Measurements from ENCODE around the gene NPY4R2. TPM values are rescaled to one million over a fixed set of nuclear protein-coding genes. Genes with fewer than 3 reads are reported as not detected.
"Not testable (repeated sequence)": the region's sequence is repeated elsewhere in the genome, so short reads cannot be mapped to it uniquely, and the experiment has no call there.

Gene NPY4R2
- total RNA-seq, 3 donors from 2014 or later, result not detected

- not testable (repeated sequence) for H3K9me3 Mint-ChIP-seq; H3K4me1 Mint-ChIP-seq (ENCODE audit: low read depth); H3K36me3 Mint-ChIP-seq (ENCODE audit: insufficient read depth); ATAC-seq; H3K4me3 Mint-ChIP-seq; DNase-seq; H3K27me3 Mint-ChIP-seq (ENCODE audit: low read depth)
Observed at GRCh38 chr10:47957158-47957557, 38.7 kb downstream of the NPY4R2 start.

- H3K4me1 Mint-ChIP-seq (ENCODE audit: low read depth); H3K9me3 Mint-ChIP-seq; H3K4me3 Mint-ChIP-seq; ATAC-seq; DNase-seq; H3K27me3 Mint-ChIP-seq (ENCODE audit: low read depth); H3K36me3 Mint-ChIP-seq (ENCODE audit: insufficient read depth): not testable (repeated sequence)
Observed at GRCh38 chr10:47959677-47960076, 41.2 kb downstream of the NPY4R2 start.

- not testable (repeated sequence) for ATAC-seq; H3K4me1 Mint-ChIP-seq (ENCODE audit: low read depth); H3K27me3 Mint-ChIP-seq (ENCODE audit: low read depth)
Observed at GRCh38 chr10:47960699-47961098, 42.2 kb downstream of the NPY4R2 start.

GRCh38 chr10:47962785-47963184, 44.3 kb downstream of the NPY4R2 start:
- not testable (repeated sequence) for H3K4me3 Mint-ChIP-seq; H3K36me3 Mint-ChIP-seq (ENCODE audit: insufficient read depth); DNase-seq; H3K27me3 Mint-ChIP-seq (ENCODE audit: low read depth); H3K4me1 Mint-ChIP-seq (ENCODE audit: low read depth); H3K9me3 Mint-ChIP-seq; ATAC-seq

More at GRCh38 chr10:47960699-47961098, 42.2 kb downstream of the NPY4R2 start:
- H3K4me3 Mint-ChIP-seq; H3K9me3 Mint-ChIP-seq; DNase-seq; H3K36me3 Mint-ChIP-seq (ENCODE audit: insufficient read depth): not testable (repeated sequence)

GRCh38 chr10:47964280-47965063, 46.0 kb downstream of the NPY4R2 start:
- not testable (repeated sequence) for ATAC-seq; H3K9me3 Mint-ChIP-seq; H3K4me1 Mint-ChIP-seq (ENCODE audit: low read depth); H3K36me3 Mint-ChIP-seq (ENCODE audit: insufficient read depth); DNase-seq; H3K27me3 Mint-ChIP-seq (ENCODE audit: low read depth); H3K4me3 Mint-ChIP-seq

- not testable (repeated sequence) for H3K27me3 Mint-ChIP-seq (ENCODE audit: low read depth); H3K4me1 Mint-ChIP-seq (ENCODE audit: low read depth); H3K9me3 Mint-ChIP-seq; ATAC-seq; H3K4me3 Mint-ChIP-seq; H3K36me3 Mint-ChIP-seq (ENCODE audit: insufficient read depth); DNase-seq
Observed at GRCh38 chr10:47968988-47969387, 50.5 kb downstream of the NPY4R2 start.

- not testable (repeated sequence) for ATAC-seq; H3K4me3 Mint-ChIP-seq; H3K36me3 Mint-ChIP-seq (ENCODE audit: insufficient read depth); H3K4me1 Mint-ChIP-seq (ENCODE audit: low read depth); DNase-seq; H3K27me3 Mint-ChIP-seq (ENCODE audit: low read depth); H3K9me3 Mint-ChIP-seq
Observed at GRCh38 chr10:47970047-47970446, 51.6 kb downstream of the NPY4R2 start.

- H3K4me3 Mint-ChIP-seq; DNase-seq; H3K9me3 Mint-ChIP-seq; H3K4me1 Mint-ChIP-seq (ENCODE audit: low read depth); ATAC-seq; H3K27me3 Mint-ChIP-seq (ENCODE audit: low read depth); H3K36me3 Mint-ChIP-seq (ENCODE audit: insufficient read depth): not testable (repeated sequence)
Observed at GRCh38 chr10:47971598-47971997, 53.1 kb downstream of the NPY4R2 start.

- not testable (repeated sequence) for DNase-seq; ATAC-seq; H3K4me3 Mint-ChIP-seq; H3K36me3 Mint-ChIP-seq (ENCODE audit: insufficient read depth); H3K27me3 Mint-ChIP-seq (ENCODE audit: low read depth); H3K4me1 Mint-ChIP-seq (ENCODE audit: low read depth); H3K9me3 Mint-ChIP-seq
Observed at GRCh38 chr10:47972077-47972476, 53.6 kb downstream of the NPY4R2 start.

Other genes with a start within 250 kb of the NPY4R2 start
- under 1 TPM; 0.05 to 0.11 (median 0.11) TPM for gene SYT15B, start 155.1 kb upstream of the NPY4R2 start, total RNA-seq
- not detected for gene FAM25C, start 81.1 kb downstream of the NPY4R2 start, total RNA-seq